K562 (cell line): ENCODE results near the gene HCFC1R1. TPM values are rescaled to one million over a fixed set of nuclear protein-coding genes. Genes with fewer than 3 reads are reported as not detected.

Source experiments
- ATAC-seq: fragments of 200-7000 bp; cut with Tn5 transposase; 3 replicates; pipeline ENCODE4 v1.9.1; 2020; ENCODE audit warnings: moderate library complexity
- BruUV-seq: library from RNA; stranded (reverse); fragments of 400-500 nt; replicated peaks from 2 replicates; lab custom pipeline; 2021; lab: Mats Ljungman, UMichigan
- CTCF ChIA-PET: fragments of 300-600 bp; formaldehyde crosslinking; extraction: SDS; loops from one replicate; lab custom pipeline; 2021; ENCODE audit warnings: low intra/inter-chr PET ratio; lab: Yijun Ruan, JAX
- POLR2A ChIA-PET: fragments of 300-600, 350-650 bp; sonication (Branson Sonifier 250); formaldehyde crosslinking; extraction: SDS; loops from one replicate; lab custom pipeline; 2021; ENCODE audit warnings: antibody characterized with exemption, inconsistent platforms; lab: Yijun Ruan, JAX
- DNase-seq, 4 experiments: peaks; one replicate each; pipeline versions ENCODE4 v3.0.0 to v3.0.0-alpha.2; 2011 to 2018; ENCODE audit warnings: low spot score in 3 of 4, mixed read lengths in 3 of 4; ENCODE audit errors: extremely low read depth in 1 of 4
- FAIRE-seq: peaks from 2 replicates; lab custom pipeline; 2011; peaks lifted over from hg19 to GRCh38; lab: Jason Lieb, UNC
- H2AFZ ChIP-seq: 2 replicates; pipeline ENCODE4 v1.6.0; 2011; ENCODE audit warnings: low read depth, low read length, control low read depth, inconsistent platforms
- H3K27ac ChIP-seq: fragments of 200-600 bp; 3 replicates; pipeline ENCODE4 v1.8.0; 2011; ENCODE audit warnings: low read depth, mild to moderate bottlenecking, control low read depth, inconsistent platforms, low read length, moderate library complexity, mixed read lengths; ENCODE audit errors: extremely low read depth
- H3K27me3 ChIP-seq, 2 experiments: fragments of 300-600 bp in 1 of 2; 2 replicates in 1 of 2; 3 replicates in 1 of 2; pipeline versions ENCODE4 v1.6.0 to v1.8.0; 2011; ENCODE audit warnings: inconsistent platforms in 2 of 2, low read length in 2 of 2, mild to moderate bottlenecking in 1 of 2, mixed read lengths in 1 of 2, moderate library complexity in 1 of 2; ENCODE audit not compliant: control insufficient read depth in 2 of 2, insufficient read depth in 2 of 2
- H3K36me3 ChIP-seq: fragments of 300-600 bp; 3 replicates; pipeline ENCODE4 v1.8.0; 2011; ENCODE audit warnings: mild to moderate bottlenecking, low read length, inconsistent platforms; ENCODE audit not compliant: control insufficient read depth, insufficient read depth
- H3K4me1 ChIP-seq, 2 experiments: fragments of 200-600 bp in 1 of 2; replicated peaks in 1 of 2; 2 replicates in 1 of 2; 3 replicates in 1 of 2; pipeline versions ENCODE4 v1.5.1 to v1.8.0; 2011; ENCODE audit warnings: inconsistent platforms in 2 of 2, low read length in 2 of 2, mild to moderate bottlenecking in 1 of 2, mixed read lengths in 1 of 2, moderate library complexity in 1 of 2; ENCODE audit not compliant: control insufficient read depth in 2 of 2, insufficient read depth in 2 of 2
- H3K4me2 ChIP-seq: 2 replicates; pipeline ENCODE4 v1.6.1; 2011; ENCODE audit warnings: low read length, control low read depth, inconsistent platforms, mixed read lengths; ENCODE audit not compliant: insufficient read depth
- H3K4me3 ChIP-seq: fragments of 200-600 bp; sonication (generic), shearing (Covaris generic); 2 replicates; pipeline ENCODE4 v1.5.1; 2016; ENCODE audit warnings: control low read depth, inconsistent platforms
- H3K79me2 ChIP-seq: fragments of 200-600 bp; 3 replicates; pipeline ENCODE4 v1.8.0; 2011; ENCODE audit warnings: low read length, inconsistent platforms; ENCODE audit not compliant: control insufficient read depth, insufficient read depth
- H3K9ac ChIP-seq, 2 experiments: 2 replicates each; pipeline versions ENCODE4 v1.6.0 to v1.6.1; 2011; ENCODE audit warnings: low read depth in 2 of 2, low read length in 2 of 2, control low read depth in 1 of 2, inconsistent platforms in 1 of 2, mild to moderate bottlenecking in 1 of 2, mixed read lengths in 1 of 2; ENCODE audit not compliant: insufficient read depth in 1 of 2
- H3K9me1 ChIP-seq: one replicate; pipeline ENCODE4 v1.6.0; 2011; ENCODE audit warnings: inconsistent platforms, mild to moderate bottlenecking, low read length, moderate library complexity; ENCODE audit not compliant: control insufficient read depth, insufficient read depth
- H3K9me3 ChIP-seq: replicated peaks from 2 replicates; pipeline ENCODE4 v1.5.1; 2011; ENCODE audit warnings: low read depth, low read length, inconsistent platforms; ENCODE audit not compliant: control insufficient read depth, insufficient read depth
- H4K20me1 ChIP-seq: replicated peaks from 2 replicates; pipeline ENCODE4 v1.6.1; 2011; ENCODE audit warnings: low read length, inconsistent platforms, mixed read lengths; ENCODE audit not compliant: control insufficient read depth, insufficient read depth
- CBFA2T2 ChIP-seq: fragments of 450-650 bp; conservative IDR thresholded peaks from 2 replicates; pipeline ENCODE4 v1.6.1; 2017; ENCODE audit warnings: mild to moderate bottlenecking
- EZH2 ChIP-seq: IDR thresholded peaks from 2 replicates; pipeline ENCODE4 v1.6.1; 2012; ENCODE audit warnings: low read depth, mild to moderate bottlenecking, inconsistent platforms, low read length, borderline replicate concordance
- HCFC1 ChIP-seq: IDR thresholded peaks from 2 replicates; pipeline ENCODE4 v1.6.1; 2012; ENCODE audit warnings: low read depth, low read length, improper control_type of control experiment
- HOXB6 ChIP-seq: fragments of 250-450 bp; sonication (Bioruptor Pico); IDR thresholded peaks from 2 replicates; pipeline ENCODE4 v1.5.1; 2022; ENCODE audit warnings: mild to moderate bottlenecking, borderline replicate concordance
- KHSRP ChIP-seq: fragments of 450-650 bp; IDR thresholded peaks from 2 replicates; pipeline ENCODE4 v1.6.1; 2017
- LARP7 ChIP-seq: fragments of 450-650 bp; IDR thresholded peaks from 2 replicates; pipeline ENCODE4 v1.6.1; 2016
- NR2F6 ChIP-seq: fragments of 450-650 bp; formaldehyde crosslinking; IDR thresholded peaks from 2 replicates; pipeline ENCODE4 v1.4.0; 2020; ENCODE audit warnings: mild to moderate bottlenecking
- POLR3A ChIP-seq: IDR thresholded peaks from 2 replicates; pipeline ENCODE4 v1.6.1; 2011; ENCODE audit warnings: borderline replicate concordance, mild to moderate bottlenecking, moderate library complexity; ENCODE audit not compliant: insufficient read length, insufficient read depth; ENCODE audit errors: extremely low read depth
- POU5F1 ChIP-seq: fragments of 150-350 bp; IDR thresholded peaks from 2 replicates; pipeline ENCODE4 v1.6.1; 2014; ENCODE audit warnings: borderline replicate concordance, low read length, low read depth, mild to moderate bottlenecking; ENCODE audit not compliant: partially characterized antibody
- RBM25 ChIP-seq: fragments of 200-400 bp; formaldehyde crosslinking; IDR thresholded peaks from 2 replicates; pipeline ENCODE4 v1.6.1; 2018; ENCODE audit warnings: low read length, low read depth, moderate library complexity; ENCODE audit not compliant: severe bottlenecking
- ZNF174 ChIP-seq: fragments of 250-450 bp; sonication (Bioruptor Pico); IDR thresholded peaks from 2 replicates; pipeline ENCODE4 v1.4.0; 2020; ENCODE audit warnings: mild to moderate bottlenecking
- ZSCAN29 ChIP-seq: fragments of 450-650 bp; IDR thresholded peaks from 2 replicates; pipeline ENCODE4 v1.6.1; 2017
- WGBS: fragments of 100-300 bp; shearing (Covaris generic); methylation state at CpG from one replicate; pipeline ENCODE4 v1.1.6; 2016; ENCODE audit warnings: low coverage, mixed read lengths; ENCODE audit not compliant: insufficient coverage; ENCODE audit errors: missing lambda C conversion rate; 5-methylcytosine and 5-hydroxymethylcytosine counted together
- in situ Hi-C: fragments of 300-500 bp; cut with MboI; formaldehyde crosslinking; loops from 4 replicates; pipeline ENCODE4 v1.15.0; 2018; ENCODE audit warnings: inconsistent platforms, mixed read lengths
- intact Hi-C: fragments of 100-400 bp; cut with micrococcal nuclease; formaldehyde crosslinking; loops from 2 replicates; pipeline ENCODE4 v1.14.2; 2022
- polyA plus RNA-seq, 8 experiments: library from polyadenylated mRNA; depleted of rRNA in 4 of 8; stranded (reverse) in 5 of 8; unstranded in 3 of 8; fragments of >200 nt; fragmentation: Nextera tagmentation in 2 of 8; fragmentation: Illumina TruSeq in 1 of 8; extraction: Ambion mirVana in 2 of 8; extraction: Trizol in 1 of 8; gene quantifications; 2 replicates each; pipeline versions ENCODE4 v1.2.1 to v1.2.3, GENCODE V29; 2011 to 2014; ENCODE audit warnings: inconsistent platforms in 1 of 8, missing spikeins in 1 of 8
- total RNA-seq, 7 experiments: library from RNA; depleted of rRNA in 6 of 7; stranded (reverse); fragments of >200 nt in 6 of 7; fragmentation: Illumina TruSeq in 2 of 7; extraction: Trizol in 2 of 7; gene quantifications; 2 replicates each; pipeline versions ENCODE4 v1.2.1 to v1.2.3, GENCODE V29; 2011 to 2021; ENCODE audit warnings: low replicate concordance in 1 of 7
- TF ChIP-seq, protein P1 (sequence below): sonication (generic); formaldehyde crosslinking; IDR thresholded peaks from 2 replicates; pipeline ENCODE4 v1.8.0; 2022; ENCODE audit warnings: mild to moderate bottlenecking, low read depth, missing genetic modification reagents
- TF ChIP-seq, protein P2 (sequence below): fragments of 450-650 bp; IDR thresholded peaks from 2 replicates; pipeline ENCODE4 v1.6.1; 2016; ENCODE audit warnings: borderline replicate concordance
- TF ChIP-seq, protein P3 (sequence below): fragments of 450-650 bp; IDR thresholded peaks from 2 replicates; pipeline ENCODE4 v1.6.1; 2016
- TF ChIP-seq, protein P4 (sequence below): fragments of 450-650 bp; IDR thresholded peaks from 2 replicates; pipeline ENCODE4 v1.6.1; 2017; ENCODE audit warnings: mild to moderate bottlenecking, moderate library complexity

Gene HCFC1R1
- total and polyA plus RNA-seq, 9 of the 15 experiments (the other 6 are each of a cell fraction or from before 2014, with no cell fraction given) = 2.2 to 29.0 (median 11.2) TPM

DNA sequence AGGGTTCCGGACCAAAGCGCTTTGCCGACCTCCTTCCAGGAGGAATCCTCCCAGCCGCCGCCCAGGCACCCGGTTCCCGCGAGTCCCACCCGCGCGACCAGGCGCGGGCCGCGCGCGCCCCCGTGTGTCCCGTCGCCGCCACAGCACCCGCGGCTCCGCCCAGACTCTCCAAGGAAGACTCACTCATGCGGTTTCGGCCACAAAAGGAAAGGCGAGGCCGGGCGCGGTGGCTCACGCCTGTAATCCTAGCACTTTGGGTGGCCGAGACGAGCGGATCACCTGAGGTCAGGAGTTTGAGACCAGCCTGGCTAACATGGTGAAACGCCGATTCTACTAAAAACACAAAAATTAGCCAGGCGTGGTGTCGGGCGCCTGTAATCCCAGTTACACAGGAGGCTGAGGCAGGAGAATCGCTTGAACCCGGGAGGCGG, 40.0 kb downstream of the HCFC1R1 start (continued):
- TF ChIP-seq, protein P1, sequence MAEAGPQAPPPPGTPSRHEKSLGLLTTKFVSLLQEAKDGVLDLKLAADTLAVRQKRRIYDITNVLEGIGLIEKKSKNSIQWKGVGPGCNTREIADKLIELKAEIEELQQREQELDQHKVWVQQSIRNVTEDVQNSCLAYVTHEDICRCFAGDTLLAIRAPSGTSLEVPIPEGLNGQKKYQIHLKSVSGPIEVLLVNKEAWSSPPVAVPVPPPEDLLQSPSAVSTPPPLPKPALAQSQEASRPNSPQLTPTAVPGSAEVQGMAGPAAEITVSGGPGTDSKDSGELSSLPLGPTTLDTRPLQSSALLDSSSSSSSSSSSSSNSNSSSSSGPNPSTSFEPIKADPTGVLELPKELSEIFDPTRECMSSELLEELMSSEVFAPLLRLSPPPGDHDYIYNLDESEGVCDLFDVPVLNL = no peak
- TF ChIP-seq, protein P2, sequence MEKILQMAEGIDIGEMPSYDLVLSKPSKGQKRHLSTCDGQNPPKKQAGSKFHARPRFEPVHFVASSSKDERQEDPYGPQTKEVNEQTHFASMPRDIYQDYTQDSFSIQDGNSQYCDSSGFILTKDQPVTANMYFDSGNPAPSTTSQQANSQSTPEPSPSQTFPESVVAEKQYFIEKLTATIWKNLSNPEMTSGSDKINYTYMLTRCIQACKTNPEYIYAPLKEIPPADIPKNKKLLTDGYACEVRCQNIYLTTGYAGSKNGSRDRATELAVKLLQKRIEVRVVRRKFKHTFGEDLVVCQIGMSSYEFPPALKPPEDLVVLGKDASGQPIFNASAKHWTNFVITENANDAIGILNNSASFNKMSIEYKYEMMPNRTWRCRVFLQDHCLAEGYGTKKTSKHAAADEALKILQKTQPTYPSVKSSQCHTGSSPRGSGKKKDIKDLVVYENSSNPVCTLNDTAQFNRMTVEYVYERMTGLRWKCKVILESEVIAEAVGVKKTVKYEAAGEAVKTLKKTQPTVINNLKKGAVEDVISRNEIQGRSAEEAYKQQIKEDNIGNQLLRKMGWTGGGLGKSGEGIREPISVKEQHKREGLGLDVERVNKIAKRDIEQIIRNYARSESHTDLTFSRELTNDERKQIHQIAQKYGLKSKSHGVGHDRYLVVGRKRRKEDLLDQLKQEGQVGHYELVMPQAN = no peak
- TF ChIP-seq CBFA2T2 = no peak

DNA sequence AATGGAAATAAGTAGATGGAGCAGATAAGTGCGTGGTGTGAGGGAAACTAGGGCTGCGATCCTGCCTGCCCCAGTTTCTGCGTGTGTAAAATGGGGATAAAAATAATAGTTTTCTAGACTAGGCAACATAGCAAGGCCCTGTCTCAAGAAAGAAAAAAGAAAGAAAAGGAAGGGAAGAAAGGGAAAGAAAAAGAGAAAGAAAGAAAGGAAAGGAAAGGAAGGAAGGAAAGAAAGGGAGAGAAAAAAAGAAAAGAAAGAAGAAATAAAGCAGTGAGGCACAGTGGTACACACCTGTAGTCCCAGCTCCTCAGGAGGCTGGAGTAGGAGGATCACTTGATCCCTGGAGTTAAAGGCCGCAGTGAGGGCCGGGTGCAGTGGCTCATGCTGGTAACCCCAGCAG, 41.3 kb downstream of the HCFC1R1 start:
- intact Hi-C loops = loop anchor here (2.0 to 5.0 kb wide), 3 partner anchors 14 to 110 kb away; partner anchors contain the start of gene PAQR4
- Histone ChIP-seq H3K9ac (peak overlapping the region; percentile 81 to 97; a peak in 3 of 4 replicates), H3K27me3 (no peaks in the 10 kb centered on the region), H3K36me3 (peaks cover 21% of the 10 kb centered on the region; the same call in 2 of the 3 replicates), H3K4me3 (no peak overlapping the region), H4K20me1 (no peaks in the 10 kb centered on the region), H3K4me1 (peaks cover 19 to 81% of the 10 kb centered on the region in 2 experiments), H3K79me2 (peaks cover 36% of the 10 kb centered on the region), H3K9me1 (no peaks in the 10 kb centered on the region), H3K27ac (peak overlapping the region; percentile 99), H3K9me3 (no peaks in the 10 kb centered on the region), H2AFZ (peak overlapping the region; percentile 48), H3K4me2 (peak overlapping the region; percentile 97)
- in situ Hi-C loops = no loop called here
- FAIRE-seq = peak; percentile 32
- no peak for ATAC-seq
- no peak for DNase-seq
- BruUV-seq = no TSS peak
- WGBS = 16% methylated on average over 5 of the region's 5 CpGs
- CTCF ChIA-PET = interaction anchor here (0.5 kb wide), 1 partner anchor 107 kb away, joined by 6 read pairs; no protein-coding TSS in a partner anchor
- POLR2A ChIA-PET = interaction anchor here (0.6 to 3.5 kb wide), 7 partner anchors 10 to 49 kb away, joined by 3 to 17 read pairs (median 3); partner anchors contain the start of gene TNFRSF12A
- TF ChIP-seq HOXB6 (CRISPR knock-in tag) = no peak
- 0 out of 2 replicates have a peak, but pooled peaks have one; percentile 42 for TF ChIP-seq KHSRP
- TF ChIP-seq, protein P3, sequence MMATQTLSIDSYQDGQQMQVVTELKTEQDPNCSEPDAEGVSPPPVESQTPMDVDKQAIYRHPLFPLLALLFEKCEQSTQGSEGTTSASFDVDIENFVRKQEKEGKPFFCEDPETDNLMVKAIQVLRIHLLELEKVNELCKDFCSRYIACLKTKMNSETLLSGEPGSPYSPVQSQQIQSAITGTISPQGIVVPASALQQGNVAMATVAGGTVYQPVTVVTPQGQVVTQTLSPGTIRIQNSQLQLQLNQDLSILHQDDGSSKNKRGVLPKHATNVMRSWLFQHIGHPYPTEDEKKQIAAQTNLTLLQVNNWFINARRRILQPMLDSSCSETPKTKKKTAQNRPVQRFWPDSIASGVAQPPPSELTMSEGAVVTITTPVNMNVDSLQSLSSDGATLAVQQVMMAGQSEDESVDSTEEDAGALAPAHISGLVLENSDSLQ = no peak
- 0 out of 2 replicates have a peak, but pooled peaks have one; percentile 81 for TF ChIP-seq LARP7
- no peak for TF ChIP-seq POLR3A
- TF ChIP-seq, protein P4, sequence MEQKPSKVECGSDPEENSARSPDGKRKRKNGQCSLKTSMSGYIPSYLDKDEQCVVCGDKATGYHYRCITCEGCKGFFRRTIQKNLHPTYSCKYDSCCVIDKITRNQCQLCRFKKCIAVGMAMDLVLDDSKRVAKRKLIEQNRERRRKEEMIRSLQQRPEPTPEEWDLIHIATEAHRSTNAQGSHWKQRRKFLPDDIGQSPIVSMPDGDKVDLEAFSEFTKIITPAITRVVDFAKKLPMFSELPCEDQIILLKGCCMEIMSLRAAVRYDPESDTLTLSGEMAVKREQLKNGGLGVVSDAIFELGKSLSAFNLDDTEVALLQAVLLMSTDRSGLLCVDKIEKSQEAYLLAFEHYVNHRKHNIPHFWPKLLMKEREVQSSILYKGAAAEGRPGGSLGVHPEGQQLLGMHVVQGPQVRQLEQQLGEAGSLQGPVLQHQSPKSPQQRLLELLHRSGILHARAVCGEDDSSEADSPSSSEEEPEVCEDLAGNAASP = no peak
- TF ChIP-seq EZH2 = no peak
- TF ChIP-seq HCFC1 = no peak
- TF ChIP-seq RBM25 = no peak
- no peak for TF ChIP-seq ZNF174 (CRISPR knock-in tag)
- no peak for TF ChIP-seq POU5F1
- TF ChIP-seq ZSCAN29 = no peak
- no peak for TF ChIP-seq NR2F6 (CRISPR knock-in tag)
